Neural cell (in vitro differentiated cells): ENCODE data around the gene C2CD2L. TPM values are rescaled to one million over a fixed set of nuclear protein-coding genes. Genes with fewer than 3 reads are reported as not detected.

Source experiments
- H2AFZ ChIP-seq: fragments of 200-600, 300-800 bp; sonication (generic), shearing (Covaris generic); 2 replicates; pipeline ENCODE4 v1.6.0; 2014; ENCODE audit warnings: low read depth, mild to moderate bottlenecking, antibody characterized with exemption, low read length, moderate library complexity
- H3F3A ChIP-seq: fragments of 200-600 bp; shearing (Covaris generic); 2 replicates; pipeline ENCODE4 v1.6.1; 2016; ENCODE audit warnings: mild to moderate bottlenecking, moderate library complexity, mixed read lengths, antibody characterized with exemption, low read length; ENCODE audit not compliant: insufficient read depth, poor library complexity, severe bottlenecking
- H3K27ac ChIP-seq: fragments of 200-600, 300-800 bp; sonication (generic), shearing (Covaris generic); 2 replicates; pipeline ENCODE4 v1.5.1; 2014; ENCODE audit warnings: mild to moderate bottlenecking, low read length, moderate library complexity
- H3K27me3 ChIP-seq: fragments of 300-800, 200-600 bp; sonication (generic), shearing (Covaris generic); 2 replicates; pipeline ENCODE4 v1.6.0; 2014; ENCODE audit warnings: mild to moderate bottlenecking, low read depth, low read length, moderate library complexity; ENCODE audit not compliant: insufficient read depth
- H3K36me3 ChIP-seq: fragments of 300-800, 200-600 bp; sonication (generic), shearing (Covaris generic); 2 replicates; pipeline ENCODE4 v1.5.1; 2014; ENCODE audit warnings: mild to moderate bottlenecking, antibody characterized with exemption, low read length, moderate library complexity; ENCODE audit not compliant: insufficient read depth
- H3K4me2 ChIP-seq: fragments of 300-800, 200-600 bp; sonication (generic), shearing (Covaris generic); 2 replicates; pipeline ENCODE4 v1.6.0; 2014; ENCODE audit warnings: mild to moderate bottlenecking, low read length
- H3K4me3 ChIP-seq: fragments of 300-800, 200-600 bp; sonication (generic), shearing (Covaris generic); 2 replicates; pipeline ENCODE4 v1.5.1; 2014; ENCODE audit warnings: mild to moderate bottlenecking, low read length, moderate library complexity
- H3K79me2 ChIP-seq: fragments of 200-600 bp; shearing (Covaris generic); replicated peaks from 2 replicates; pipeline ENCODE4 v1.6.0; 2014; ENCODE audit warnings: mild to moderate bottlenecking, low read length, moderate library complexity; ENCODE audit not compliant: insufficient read depth
- H3K9ac ChIP-seq: fragments of 300-800, 200-600 bp; sonication (generic), shearing (Covaris generic); 2 replicates; pipeline ENCODE4 v1.6.1; 2016; ENCODE audit warnings: mild to moderate bottlenecking, low read length, mixed read lengths
- H3K9me2 ChIP-seq: fragments of 200-600 bp; shearing (Covaris generic); 2 replicates; pipeline ENCODE4 v1.6.1; 2016; ENCODE audit warnings: mild to moderate bottlenecking, low read length, mixed read lengths; ENCODE audit not compliant: insufficient read depth
- H3K9me3 ChIP-seq: fragments of 200-600, 300-800 bp; sonication (generic), shearing (Covaris generic); 2 replicates; pipeline ENCODE4 v1.6.1; 2016; ENCODE audit warnings: mild to moderate bottlenecking, mixed run types, low read length, moderate library complexity, mixed read lengths
- H4K20me1 ChIP-seq: fragments of 200-600 bp; shearing (Covaris generic); 2 replicates; pipeline ENCODE4 v1.6.1; 2016; ENCODE audit warnings: mild to moderate bottlenecking, mixed run types; ENCODE audit not compliant: insufficient read depth
- CTCF ChIP-seq: fragments of 450-650 bp; IDR thresholded peaks from 2 replicates; pipeline ENCODE4 v1.5.1; 2014; ENCODE audit warnings: antibody characterized with exemption, mild to moderate bottlenecking, moderate library complexity; ENCODE audit not compliant: poor library complexity, severe bottlenecking
- EP300 ChIP-seq: fragments of 450-650 bp; conservative IDR thresholded peaks from 2 replicates; pipeline ENCODE4 v1.6.1; 2014; ENCODE audit warnings: antibody characterized with exemption, mild to moderate bottlenecking, moderate library complexity; ENCODE audit not compliant: poor library complexity, severe bottlenecking
- EZH2 ChIP-seq: fragments of 200-600, 300-800 bp; shearing (Covaris generic), sonication (generic); IDR thresholded peaks from 2 replicates; pipeline ENCODE4 v1.6.1; 2014; ENCODE audit warnings: antibody characterized with exemption, low read length, borderline replicate concordance, mild to moderate bottlenecking; ENCODE audit not compliant: insufficient read depth, poor library complexity, severe bottlenecking
- MXI1 ChIP-seq: fragments of 450-650 bp; conservative IDR thresholded peaks from 2 replicates; pipeline ENCODE4 v1.6.1; 2014; ENCODE audit warnings: antibody characterized with exemption, mild to moderate bottlenecking; ENCODE audit not compliant: poor library complexity, severe bottlenecking
- POLR2AphosphoS5 ChIP-seq: IDR thresholded peaks from 2 replicates; pipeline ENCODE4 v1.6.1; 2012
- RAD21 ChIP-seq: fragments of 450-650 bp; conservative IDR thresholded peaks from 2 replicates; pipeline ENCODE4 v1.6.1; 2014; ENCODE audit warnings: antibody characterized with exemption, mild to moderate bottlenecking, moderate library complexity
- REST ChIP-seq: IDR thresholded peaks from 2 replicates; pipeline ENCODE4 v1.6.1; 2012; ENCODE audit warnings: borderline replicate concordance
- SMC3 ChIP-seq: fragments of 450-650 bp; conservative IDR thresholded peaks from 2 replicates; pipeline ENCODE4 v1.6.1; 2014; ENCODE audit warnings: antibody characterized with exemption, mild to moderate bottlenecking, moderate library complexity; ENCODE audit not compliant: poor library complexity
- TAF1 ChIP-seq: IDR thresholded peaks from 2 replicates; pipeline ENCODE4 v1.6.1; 2012; ENCODE audit warnings: low read depth
- polyA plus RNA-seq: library from polyadenylated mRNA; depleted of rRNA; stranded (reverse); fragments of >200 nt; gene quantifications from 2 replicates; pipeline ENCODE4 v1.2.3, GENCODE V29; 2014

C2CD2L gene
- polyA plus RNA-seq, 1 donor from 2014 or later, result 13.6 TPM

DNA sequence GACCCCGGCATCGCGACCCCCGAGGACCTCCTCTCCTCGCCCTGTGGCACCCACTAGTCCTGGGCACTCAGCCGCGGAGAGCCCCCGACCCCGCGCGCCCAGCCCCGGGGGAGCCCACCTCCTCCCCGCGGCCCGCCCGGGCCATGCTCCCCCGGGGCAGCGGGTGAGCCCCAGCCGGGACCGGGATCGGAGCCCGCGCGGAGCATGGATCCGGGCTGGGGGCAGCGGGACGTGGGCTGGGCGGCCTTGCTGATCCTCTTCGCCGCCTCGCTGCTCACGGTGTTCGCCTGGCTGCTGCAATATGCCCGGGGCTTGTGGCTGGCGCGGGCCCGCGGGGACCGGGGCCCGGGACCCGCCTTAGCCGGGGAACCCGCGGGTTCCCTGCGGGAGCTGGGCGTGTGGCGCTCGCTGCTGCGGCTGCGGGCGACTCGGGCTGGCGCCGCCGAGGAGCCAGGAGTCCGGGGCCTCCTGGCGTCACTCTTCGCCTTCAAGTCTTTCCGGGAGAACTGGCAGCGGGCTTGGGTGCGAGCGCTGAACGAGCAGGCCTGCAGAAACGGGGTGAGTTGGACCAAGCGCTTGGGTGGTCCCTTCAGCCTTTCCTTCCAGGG, 498 bp downstream of the C2CD2L start:
- Histone ChIP-seq H3K9me3 (no peaks in the 10 kb centered on the region), H3K4me2 (peak overlapping the region; percentile 92), H3K79me2 (no peaks in the 10 kb centered on the region), H3F3A (no peaks in the 10 kb centered on the region), H3K27me3 (no peaks in the 10 kb centered on the region), H3K36me3 (no peaks in the 10 kb centered on the region), H3K27ac (no peak overlapping the region), H3K9me2 (no peaks in the 10 kb centered on the region), H3K9ac (peak overlapping the region; percentile 75), H2AFZ (peak overlapping the region; percentile 21), H4K20me1 (no peaks in the 10 kb centered on the region), H3K4me3 (peak overlapping the region; percentile 89)
- TF ChIP-seq TAF1 (no peak), EP300 (no peak), RAD21 (no peak), CTCF (no peak), MXI1 (peak; percentile 59), POLR2AphosphoS5 (no peak), EZH2 (no peak), REST (no peak)

GRCh38 chr11:119108146-119108856, 1.2 kb downstream of the C2CD2L start:
- H3K9me2 ChIP-seq, result no peaks in the 10 kb centered on the region
- TF ChIP-seq SMC3, result no peak
- no peak for TF ChIP-seq REST
- TF ChIP-seq TAF1, result no peak
- TF ChIP-seq EP300, result no peak
- TF ChIP-seq RAD21, result no peak
- TF ChIP-seq CTCF, result no peak
- TF ChIP-seq EZH2, result no peak
- TF ChIP-seq MXI1, result no peak
- no peak for TF ChIP-seq POLR2AphosphoS5
- H4K20me1 ChIP-seq, result no peaks in the 10 kb centered on the region
- no peaks in the 10 kb centered on the region for H3K79me2 ChIP-seq
- no peaks in the 10 kb centered on the region for H3K9me3 ChIP-seq
- H3K4me3 ChIP-seq, result peak overlapping the region; percentile 89
- H3K36me3 ChIP-seq, result no peaks in the 10 kb centered on the region
- H3K27ac ChIP-seq, result no peak overlapping the region
- peak overlapping the region; percentile 92 for H3K4me2 ChIP-seq
- no peaks in the 10 kb centered on the region for H3K27me3 ChIP-seq
- no peak overlapping the region for H2AFZ ChIP-seq
- peak overlapping the region; percentile 75 for H3K9ac ChIP-seq
- H3F3A ChIP-seq, result no peaks in the 10 kb centered on the region
